GM23248 (cell line): ENCODE results near the gene NEK6.

ENCODE experiments used
- EZH2 ChIP-seq: fragments of 200-600 bp; sonication (generic); IDR thresholded peaks from 2 replicates; pipeline ENCODE4 v1.6.1; 2018; ENCODE audit warnings: antibody characterized with exemption, mild to moderate bottlenecking; ENCODE audit not compliant: insufficient read depth, poor library complexity, severe bottlenecking
- EZH2phosphoT487 ChIP-seq: fragments of 200-600 bp; sonication (generic); IDR thresholded peaks from 2 replicates; pipeline ENCODE4 v1.6.1; 2018; ENCODE audit warnings: antibody characterized with exemption, moderate library complexity, mild to moderate bottlenecking, low read depth; ENCODE audit not compliant: insufficient read depth

DNA sequence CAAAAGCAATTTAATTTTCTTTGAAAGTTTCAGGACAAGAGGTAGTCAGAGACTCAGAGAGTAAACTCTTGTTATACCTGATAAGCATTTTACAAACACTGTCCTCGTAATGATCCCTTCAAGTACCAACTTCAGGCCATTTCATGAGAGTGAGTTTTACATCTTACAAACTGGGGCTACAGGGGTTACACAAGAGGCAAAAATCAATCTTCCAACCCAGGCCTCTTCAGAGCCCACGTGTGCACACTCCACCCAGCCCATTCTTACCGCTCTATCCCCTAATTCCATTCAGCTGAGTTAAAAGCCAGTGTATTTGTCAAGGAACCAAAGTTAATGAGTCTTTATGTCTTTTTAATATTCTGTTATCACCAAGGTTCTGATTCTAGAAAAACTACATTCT is 110.9 kb downstream of the NEK6 start:
- TF ChIP-seq EZH2: no peak
- no peak for TF ChIP-seq EZH2phosphoT487
